ENCODE results near the gene TSPAN13. TPM values are rescaled to one million over a fixed set of nuclear protein-coding genes. Genes with fewer than 3 reads are reported as not detected.

TSPAN13 gene
- total RNA-seq, 1 donor from 2014 or later: 50.2 TPM

DNA sequence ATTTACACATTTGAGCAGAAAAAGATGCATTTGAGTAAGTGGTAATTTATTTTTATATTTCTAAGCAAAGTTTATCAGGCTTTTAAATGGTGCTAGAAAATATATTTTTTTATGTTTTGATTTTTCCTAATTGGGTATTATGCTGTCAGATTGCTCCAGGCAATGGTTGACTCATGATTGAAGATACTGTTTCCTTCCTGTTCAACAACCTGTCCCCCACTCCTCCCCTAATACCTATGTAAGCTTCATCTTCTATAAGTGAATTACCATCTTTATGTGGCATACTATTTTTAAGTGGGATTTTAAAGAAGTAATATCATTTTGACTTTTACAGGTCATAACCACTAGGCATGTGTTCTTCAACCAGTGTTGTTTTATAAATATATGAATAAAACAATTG is 21.4 kb downstream of the TSPAN13 start:
- no peak for DNase-seq (ENCODE audit: low spot score)

DNA sequence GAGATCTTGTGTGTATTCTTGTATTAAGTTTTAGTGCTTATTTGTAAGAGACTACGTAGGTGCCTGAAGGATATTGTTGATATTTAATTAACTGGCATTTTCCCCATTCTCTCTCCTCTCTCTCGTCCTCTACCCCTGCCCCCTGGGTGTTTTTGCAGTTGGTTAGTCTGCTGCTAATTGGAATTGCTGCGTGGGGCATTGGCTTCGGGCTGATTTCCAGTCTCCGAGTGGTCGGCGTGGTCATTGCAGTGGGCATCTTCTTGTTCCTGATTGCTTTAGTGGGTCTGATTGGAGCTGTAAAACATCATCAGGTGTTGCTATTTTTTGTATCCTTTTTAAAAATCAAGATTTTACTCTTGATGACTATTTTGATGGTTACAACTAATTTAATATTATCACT is 22.5 kb downstream of the TSPAN13 start:
- DNase-seq (ENCODE audit: low spot score): no peak

DNA sequence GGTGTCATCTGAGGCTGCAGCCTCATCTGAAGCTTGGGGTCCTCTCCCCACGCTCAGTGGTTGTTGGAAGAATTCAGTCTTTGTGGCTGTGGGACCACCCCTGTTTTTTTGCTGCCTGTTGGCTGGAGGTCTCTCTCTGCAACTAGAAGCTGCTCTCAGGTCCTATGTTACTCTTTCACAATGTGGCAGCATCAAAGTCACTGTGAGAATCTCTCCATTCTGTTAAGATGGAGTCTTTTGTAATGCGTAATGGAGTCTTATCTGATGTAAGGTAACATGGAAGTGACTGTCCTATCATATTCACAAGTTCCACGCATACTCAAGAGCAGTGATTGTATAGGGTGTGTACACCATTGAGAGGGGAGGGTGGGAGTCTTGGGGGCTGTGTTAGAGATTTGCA is 24.9 kb downstream of the TSPAN13 start:
- no peak for DNase-seq (ENCODE audit: low spot score)

DNA sequence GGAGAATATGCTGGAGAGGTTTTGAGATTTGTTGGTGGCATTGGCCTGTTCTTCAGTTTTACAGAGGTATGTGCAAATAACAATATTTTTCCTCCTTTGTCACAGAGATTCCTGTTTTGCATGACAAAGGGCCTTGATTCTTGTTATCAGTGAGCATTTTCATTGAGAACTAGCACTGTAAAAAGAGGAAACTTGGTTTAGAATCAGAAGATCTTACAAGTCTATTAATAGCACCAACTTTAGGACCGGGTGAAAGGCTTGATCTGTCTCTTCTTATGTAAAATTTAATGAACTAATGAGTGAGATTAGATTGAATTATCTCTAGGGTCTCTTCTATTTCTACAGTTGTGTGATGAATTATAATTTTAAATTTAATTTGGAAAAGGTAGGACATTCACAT is 25.5 kb downstream of the TSPAN13 start:
- no peak for DNase-seq (ENCODE audit: low spot score)

DNA sequence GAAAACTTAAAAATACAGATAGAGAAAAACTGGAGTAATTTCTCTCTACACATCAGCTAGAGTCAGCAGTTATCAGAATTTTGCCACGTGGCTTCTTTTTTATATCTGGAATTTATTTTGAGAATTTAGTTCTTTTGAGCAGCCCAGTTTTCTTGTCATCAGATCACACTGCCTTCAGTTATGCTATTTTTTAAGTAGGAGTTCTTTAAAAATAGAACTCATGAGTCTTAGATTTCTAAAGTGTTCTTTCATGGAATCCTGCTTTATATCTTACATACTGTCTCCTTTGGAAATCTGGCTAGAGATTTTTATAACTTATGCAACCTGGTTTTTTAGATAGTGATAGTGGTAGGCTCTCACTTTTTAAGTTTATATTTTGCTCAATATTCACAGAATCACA is 27.0 kb downstream of the TSPAN13 start:
- no peak for DNase-seq (ENCODE audit: low spot score)

DNA sequence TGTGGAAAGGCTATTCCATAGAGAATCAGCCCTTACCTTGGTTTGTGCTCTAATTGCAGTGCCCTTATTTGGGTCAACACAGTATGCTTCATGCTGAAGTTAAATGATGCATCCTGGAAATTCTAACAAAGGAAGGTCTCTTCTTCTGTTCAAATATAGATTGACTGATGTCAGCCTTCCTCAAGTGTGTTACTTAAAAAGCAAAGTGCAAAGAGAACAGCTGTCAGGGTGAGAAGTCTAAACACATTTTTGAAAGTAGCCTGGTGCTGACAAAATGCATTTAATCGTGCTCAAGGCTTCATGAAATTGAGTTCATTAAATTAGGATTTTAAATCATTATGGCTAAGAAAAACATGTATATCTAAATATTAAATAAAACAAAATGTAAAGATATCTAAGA is 31.8 kb downstream of the TSPAN13 start:
- DNase-seq (ENCODE audit: low spot score): no peak

DNA sequence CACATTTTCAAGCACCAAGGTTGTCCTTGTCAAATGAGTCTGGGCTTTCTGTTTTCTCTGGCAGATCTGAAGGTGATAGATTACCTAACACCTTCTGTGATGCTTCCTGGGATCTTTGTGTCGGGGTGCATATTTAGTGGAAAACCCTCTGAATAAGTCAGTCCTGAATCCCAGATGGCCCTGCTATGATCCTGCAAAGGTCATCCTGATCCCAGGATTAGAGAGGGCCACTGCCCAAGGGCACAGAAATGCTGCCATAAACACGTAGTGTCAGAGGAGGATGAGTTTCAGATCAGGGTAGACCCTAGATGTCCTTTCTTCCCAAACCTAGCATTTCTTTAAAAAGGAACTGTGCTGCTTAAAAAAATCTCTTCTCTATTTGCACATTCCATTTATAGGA is 32.3 kb downstream of the TSPAN13 start:
- DNase-seq (ENCODE audit: low spot score): no peak

DNA sequence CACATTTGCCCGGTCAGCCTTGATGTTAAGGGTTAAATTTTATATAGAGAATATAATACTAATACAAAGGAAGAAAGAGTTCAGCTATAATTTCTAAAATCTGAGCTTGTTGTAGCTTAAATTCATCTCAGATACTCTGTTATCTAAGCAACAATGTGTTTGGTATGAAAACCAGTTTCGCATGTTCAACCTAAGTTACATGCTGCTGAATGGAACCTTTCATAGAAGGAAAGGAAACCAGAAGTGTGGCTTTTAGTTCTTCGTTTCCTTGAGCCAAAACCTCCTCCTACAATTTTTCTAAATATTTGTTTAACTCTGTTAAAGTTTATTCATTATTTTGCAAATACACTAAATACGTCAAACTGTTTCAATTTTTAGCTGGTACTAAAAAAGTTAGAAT is 32.7 kb downstream of the TSPAN13 start:
- DNase-seq (ENCODE audit: low spot score): no peak

DNA sequence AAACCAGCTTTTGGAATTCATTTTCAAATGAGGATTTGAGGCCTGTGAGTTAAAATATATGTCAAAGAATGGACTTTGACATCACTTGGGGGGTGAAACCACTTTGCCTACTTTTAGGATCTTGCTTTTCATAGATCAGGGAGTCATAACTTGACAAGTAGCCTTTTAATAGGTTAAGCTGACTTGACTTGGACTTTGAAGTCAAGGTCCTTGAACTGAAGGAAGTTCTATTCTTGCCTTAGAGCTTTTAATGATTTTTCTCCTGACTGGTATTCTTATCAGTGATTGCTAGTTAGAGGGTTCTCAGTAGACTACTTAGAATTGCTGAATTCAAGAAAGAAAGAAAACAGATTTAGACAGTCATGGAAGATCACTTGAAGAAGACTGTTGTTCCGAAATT is 33.6 kb downstream of the TSPAN13 start:
- DNase-seq (ENCODE audit: low spot score): no peak

DNA sequence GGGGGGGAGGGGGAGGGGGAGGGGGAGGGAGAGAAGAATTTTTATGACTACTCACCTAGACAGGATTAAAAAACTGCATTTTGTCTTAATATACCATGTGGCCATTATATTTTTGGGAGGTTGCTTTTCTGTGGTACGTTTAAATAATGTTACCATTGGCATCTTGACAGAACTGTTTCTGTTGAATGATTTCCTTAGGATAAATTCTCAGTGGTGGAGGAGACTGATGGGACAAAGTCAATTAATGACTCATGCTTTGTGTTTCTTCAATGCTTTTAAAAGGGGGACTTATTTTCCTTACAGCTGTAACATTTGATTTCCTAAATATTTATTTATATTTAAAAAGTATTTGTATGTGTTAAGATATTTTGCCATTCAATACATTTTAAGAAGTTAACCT is 37.5 kb downstream of the TSPAN13 start:
- no peak for DNase-seq (ENCODE audit: low spot score)

DNA sequence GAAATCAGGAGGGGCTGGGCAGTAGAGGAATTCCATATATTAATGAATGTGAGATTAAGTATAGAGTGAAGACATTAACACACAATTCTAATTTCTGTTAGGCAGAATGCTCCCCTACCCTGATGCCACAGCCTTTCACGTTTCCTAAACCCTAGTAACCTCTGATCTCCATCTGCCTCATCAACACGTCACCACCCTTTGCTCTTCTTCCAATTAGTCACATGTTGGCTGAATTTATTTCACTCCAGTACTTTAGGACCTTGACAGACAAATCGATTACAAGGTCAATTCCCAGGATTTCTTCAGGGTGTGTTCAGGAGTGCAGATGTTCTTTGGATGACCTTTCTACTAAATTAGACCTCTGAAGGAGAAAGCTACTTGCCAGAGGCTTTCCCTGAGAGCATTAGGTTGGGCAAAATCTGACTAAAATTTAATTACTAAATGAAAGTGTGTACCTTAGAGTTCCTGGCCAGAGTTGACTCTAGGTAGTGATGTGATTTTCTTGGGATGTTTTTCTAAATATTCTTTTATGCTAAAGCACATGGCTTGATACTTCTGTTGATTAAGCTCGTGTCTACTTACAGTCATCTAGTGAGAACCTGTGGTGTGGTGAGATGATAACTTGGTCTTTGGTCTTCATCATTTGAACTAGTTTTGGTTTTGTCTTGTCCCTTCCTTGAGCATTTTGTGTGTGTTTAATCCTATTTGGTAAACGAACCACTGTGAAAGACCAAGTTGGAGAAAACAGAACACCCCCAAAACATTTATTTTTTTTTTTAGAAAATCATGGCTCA is 38.5 kb downstream of the TSPAN13 start:
- DNase-seq (ENCODE audit: low spot score): no peak

DNA sequence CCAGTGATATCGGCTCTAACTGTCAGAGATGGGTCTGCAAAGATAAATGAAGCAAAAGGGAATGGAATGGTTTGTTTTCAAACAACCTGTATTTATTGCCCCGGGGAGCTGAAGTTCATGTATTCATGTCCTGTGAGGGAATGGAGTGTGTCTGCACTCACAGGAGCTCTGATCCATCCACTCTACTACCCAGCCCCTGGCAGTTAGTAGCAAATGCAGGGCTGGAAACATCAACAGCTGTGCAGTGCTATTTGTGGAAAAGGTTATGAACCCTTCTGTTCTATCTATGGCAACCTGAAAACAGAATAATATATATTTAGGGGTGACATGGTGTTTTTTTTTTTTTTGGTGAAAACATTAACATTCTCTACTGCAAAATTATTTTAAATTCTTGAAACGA is 41.4 kb downstream of the TSPAN13 start:
- no peak for DNase-seq (ENCODE audit: low spot score)

DNA sequence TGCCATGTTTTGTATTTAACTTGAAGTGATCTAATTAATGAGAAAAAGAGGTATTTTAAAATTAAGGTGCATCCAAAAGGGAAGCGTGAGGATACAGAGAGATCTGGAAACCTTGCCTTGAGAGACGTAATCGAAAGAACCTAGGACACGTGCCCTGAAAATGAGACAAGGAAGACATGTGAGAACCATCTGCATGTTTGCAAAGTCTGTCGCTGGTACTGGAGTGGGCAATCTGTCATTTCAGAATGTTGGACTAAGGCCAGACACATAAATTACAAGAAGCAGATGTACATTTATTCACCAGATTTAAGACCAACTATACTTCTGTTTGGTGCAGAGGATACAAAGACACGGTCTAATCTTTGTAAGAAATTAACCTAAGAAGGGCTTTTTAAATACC is 42.1 kb downstream of the TSPAN13 start:
- DNase-seq (ENCODE audit: low spot score): no peak

DNA sequence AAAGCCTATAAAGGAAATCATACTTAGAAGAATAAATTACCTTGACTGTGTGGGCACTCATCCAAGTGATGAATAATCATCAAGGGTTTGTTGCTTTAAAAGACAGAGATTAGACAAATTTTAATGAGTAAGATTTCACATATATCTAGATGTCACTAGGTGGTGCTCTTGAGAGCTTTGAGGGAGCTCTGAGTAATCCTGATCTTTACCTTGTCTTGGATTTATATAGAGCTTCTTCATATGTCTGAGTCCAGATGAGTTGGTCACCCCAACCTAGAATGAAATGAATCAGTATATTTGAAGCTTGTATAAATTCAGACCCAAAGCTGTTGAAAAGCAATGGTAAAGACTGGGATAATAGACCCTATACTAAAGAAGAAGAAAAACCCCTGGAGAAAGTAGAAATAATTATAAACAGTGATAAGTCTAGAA is 47.6 kb downstream of the TSPAN13 start:
- no peak for DNase-seq (ENCODE audit: low spot score)

DNA sequence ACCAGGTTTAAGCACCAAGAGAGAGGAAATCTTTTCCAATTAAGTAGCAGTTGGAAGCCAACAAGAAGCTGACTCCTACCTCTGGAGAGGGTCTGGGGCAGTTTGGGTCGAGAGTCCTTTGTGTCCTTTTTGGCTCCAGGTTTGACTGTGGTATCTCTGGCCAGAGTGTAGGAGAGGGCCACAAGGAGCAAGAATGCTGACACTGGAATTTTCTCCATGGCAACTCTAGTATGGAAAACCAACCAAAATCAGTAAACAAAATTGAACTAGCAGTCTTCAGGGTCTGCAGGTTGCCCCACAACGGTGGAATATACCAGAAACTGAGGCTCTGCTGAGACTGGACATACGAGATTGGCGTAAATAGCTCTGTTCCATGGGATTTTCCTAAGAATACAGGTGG is 48.0 kb downstream of the TSPAN13 start:
- no peak for DNase-seq (ENCODE audit: low spot score)

DNA sequence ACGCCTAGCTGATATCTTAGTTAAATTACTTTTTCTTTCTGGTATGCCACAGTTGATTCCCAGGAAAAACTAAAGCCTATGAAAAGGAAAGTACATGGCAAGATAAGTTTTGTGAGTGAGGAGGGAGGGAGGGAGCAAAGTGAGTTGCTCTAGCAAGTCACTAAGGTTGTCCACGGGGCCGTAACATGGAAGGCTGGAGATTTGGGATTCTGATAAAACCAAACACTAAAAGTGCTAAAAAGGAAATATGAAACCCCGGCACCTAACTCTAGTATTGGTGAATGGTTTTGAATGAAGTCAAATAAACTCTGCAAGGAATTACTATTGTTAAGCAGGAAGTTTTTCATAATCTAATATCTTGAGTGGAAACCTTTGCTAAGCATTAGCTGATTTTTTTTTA is 49.6 kb downstream of the TSPAN13 start:
- no peak for DNase-seq (ENCODE audit: low spot score)

DNA sequence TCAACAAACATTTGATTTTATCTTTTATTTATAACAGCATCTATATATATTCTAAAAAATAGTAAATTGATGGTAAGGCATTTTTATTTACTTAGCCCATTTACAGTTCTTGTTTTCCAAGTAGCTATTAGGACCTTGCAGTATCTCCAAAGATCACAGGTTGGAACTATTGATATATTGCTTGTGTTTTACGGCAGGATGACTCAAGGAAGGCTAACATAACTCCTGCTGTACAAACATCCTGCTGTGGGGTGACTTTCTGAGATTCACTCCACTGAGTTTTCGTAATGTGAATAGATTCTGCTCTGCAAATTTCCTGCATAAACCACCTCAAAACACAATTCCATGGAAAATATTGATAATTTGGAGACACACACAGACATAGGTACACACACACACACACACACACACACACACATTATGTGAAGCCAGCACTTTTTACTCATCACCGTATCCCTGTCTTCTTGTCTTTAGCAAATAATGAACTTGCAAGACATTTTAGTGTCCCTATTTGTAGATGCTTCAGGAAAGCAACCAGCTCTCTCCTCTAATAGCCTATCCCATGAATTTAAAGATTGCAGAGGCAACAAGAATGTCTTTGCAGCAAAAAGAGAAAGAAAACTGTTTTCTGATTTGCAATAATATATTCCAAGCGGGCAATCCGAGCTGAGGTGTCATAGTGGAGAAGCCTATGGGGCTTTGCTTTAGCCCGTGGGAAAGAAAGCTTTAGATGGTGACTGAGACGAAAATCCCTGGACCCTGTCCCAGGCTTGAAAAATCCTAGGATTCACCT is 50.5 kb downstream of the TSPAN13 start:
- no peak for DNase-seq (ENCODE audit: low spot score)

DNA sequence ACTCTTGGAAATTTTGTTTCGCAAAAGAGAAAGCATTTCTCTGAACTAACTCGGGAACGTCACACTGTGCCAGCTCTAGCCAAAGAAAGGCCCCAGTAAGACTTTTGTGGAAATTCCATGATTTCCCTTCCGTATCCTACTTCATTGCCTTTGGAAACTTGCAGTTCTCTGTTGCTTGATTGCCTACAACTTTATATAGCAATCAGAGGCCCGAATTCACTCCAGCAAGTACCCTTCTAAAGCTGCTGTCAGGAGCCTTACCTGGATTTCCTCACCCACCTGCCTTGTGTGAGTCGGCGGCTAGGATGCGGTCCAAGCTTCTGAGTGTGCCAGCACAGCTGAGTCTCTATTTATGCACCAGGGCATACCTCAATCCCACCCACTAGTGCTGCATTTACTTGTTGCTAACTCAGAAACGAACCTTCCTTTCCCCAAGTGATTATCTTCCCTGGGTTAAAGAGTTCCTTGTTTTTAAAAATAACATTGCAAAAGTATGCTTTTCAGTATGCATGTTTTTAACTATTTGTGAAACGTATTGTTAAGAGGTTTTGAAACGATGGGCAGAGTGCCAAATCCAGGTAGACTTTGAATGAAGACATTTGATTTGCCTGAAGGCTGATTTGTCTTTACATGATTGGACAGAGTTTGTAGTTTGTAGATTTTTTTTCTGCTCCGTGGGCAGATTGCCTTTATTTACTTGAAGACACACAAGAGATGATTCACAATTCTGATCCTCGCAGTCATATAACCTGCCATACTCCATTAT is 51.3 kb downstream of the TSPAN13 start, which contains the start of gene AGR2:
TSS of gene AGR2 (minus strand) at position 326 of the 766 bp plus-strand sequence. CDS start 3,203 bp downstream, outside the sequence.
- peak; percentile 72 for DNase-seq (ENCODE audit: low spot score)

DNA sequence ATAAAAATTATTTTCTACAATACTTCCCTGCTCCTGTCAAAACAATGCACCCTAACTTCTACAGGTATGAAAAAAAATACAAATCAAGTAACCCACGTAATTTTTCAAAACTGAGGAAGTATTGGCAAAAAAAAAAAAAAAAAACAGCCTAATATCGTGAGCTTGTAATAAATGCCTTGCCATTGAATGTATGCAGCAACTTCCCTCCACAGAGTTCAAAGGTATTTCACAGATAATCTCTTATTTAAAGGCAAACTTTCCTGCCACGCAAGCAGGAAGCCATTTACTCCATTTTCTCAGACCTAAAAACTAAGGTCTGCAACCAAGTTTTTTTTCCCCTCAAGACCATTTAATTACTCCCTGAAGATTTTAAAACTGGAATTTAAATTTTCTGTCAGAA is 51.9 kb downstream of the TSPAN13 start:
- DNase-seq (ENCODE audit: low spot score): no peak

DNA sequence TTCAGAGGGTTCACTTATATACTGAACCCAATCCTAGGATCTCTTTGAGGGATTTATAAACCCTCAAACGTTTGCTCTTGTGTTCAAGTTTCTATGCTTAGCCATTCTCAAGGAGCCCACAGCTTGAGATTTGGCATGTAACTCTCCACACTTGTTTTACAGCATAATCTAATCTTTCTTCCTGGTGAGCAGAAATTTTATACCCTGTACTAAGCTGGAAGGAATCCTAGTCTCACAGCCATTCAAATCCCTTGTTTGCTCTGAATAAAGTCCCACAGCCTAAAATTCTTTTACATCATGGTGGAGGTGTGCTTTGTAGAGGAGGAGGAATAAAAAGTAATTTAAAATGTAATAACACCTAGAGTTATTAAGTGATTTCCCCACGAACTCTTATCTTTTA is 56.6 kb downstream of the TSPAN13 start:
- DNase-seq (ENCODE audit: low spot score): no peak

DNA sequence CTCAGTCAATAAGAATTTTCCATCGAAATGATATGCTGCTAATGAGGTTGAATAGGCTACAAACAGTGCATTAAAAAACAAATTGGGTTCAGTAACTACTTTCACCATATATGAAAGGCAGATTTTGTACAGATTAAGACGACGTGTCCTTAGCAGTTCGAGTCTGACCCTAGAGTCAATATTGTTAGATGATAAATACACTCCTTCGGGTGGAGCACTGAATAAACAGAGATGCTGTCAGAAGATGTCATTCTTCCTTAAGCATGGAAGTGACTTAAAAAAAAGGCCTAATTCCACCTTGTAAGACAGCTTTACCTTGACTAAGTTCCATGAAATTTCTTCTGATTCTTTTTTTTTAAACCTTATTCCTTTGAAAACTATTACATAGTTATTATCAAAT is 57.0 kb downstream of the TSPAN13 start:
- DNase-seq (ENCODE audit: low spot score): no peak

DNA sequence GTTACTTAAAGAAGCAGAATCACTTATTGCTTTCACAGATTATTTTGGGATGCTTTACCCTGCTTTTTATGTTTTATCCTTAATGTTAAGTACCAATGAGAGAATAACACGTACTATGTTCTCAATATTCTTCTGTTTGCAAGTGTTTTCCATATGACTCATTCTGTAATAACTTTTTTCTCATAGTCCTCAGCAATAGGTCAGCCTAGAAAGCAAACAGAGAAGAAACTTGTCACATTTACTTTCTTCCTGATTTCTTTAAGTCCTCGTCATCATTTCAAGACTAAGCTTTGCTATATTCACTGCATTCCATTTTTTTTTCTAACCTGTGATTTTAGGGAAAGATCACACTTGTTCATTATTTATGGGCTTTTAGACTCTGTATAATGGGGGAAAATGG is 58.0 kb downstream of the TSPAN13 start:
- no peak for DNase-seq (ENCODE audit: low spot score)

Data from ureter (tissue), 1 donor.